ENCODE data around the gene GRIN2D.

GRIN2D gene

DNA sequence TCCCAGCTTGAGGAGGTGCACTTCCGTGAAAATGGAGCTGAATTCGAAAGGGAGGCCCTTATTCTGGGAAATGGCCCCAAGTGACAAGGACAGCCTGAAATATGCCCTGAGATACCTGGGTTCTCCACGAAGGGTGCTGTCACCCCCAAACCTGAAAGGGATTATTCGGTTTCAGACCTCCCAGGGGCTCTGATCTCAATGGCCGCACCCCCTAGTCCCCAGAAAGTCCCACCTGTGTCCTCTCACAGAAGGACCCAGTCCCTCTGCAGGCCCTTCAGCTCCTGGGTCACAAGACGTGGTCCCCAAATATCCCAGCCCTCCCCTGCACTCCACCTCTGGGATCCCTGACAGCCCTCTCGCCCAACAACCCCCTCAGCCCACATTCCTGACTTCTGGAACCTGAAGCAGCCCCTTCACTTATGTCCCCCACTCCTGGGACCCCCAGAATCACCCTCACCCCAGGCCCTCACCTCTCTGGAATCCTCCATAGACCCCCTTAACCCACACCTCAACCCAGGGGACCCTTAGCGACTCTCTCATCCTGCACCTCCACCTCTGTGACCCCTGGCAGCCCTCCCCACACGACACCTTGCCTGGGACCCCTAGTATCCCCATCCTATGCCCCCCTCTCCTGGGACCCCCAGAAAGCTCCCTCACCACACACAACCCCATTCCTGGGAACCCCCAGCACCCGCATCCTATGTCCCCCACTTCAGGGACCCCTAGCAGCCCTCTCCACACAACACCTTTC lies 28.7 kb upstream of the GRIN2D start:
- ChIA-PET CTCF (interaction anchor here (0.6 to 3.3 kb wide), 8 partner anchors 8 to 886 kb away, joined by 3 to 28 read pairs (median 3); partner anchors contain the start of gene KDELR1), POLR2A (interaction anchor here (0.9 to 2.7 kb wide), 15 partner anchors 8 to 255 kb away, joined by 3 to 54 read pairs (median 12); partner anchors contain the start of genes EMP3, KDELR1, RPL18 and SPHK2)
- Histone ChIP-seq H3K27ac (ENCODE audit: extremely low read depth, low read depth, low read length) (peak overlapping the region; percentile 57; the same call in 1 of the 2 replicates), H3K4me3 (ENCODE audit: low read depth, low read length) (no peak overlapping the region), H3K4me1 (ENCODE audit: control insufficient read depth, insufficient read depth, low read length) (peaks cover 4% of the 10 kb centered on the region; the same call in 1 of the 2 replicates), H3K9me3 (ENCODE audit: control insufficient read depth, insufficient read depth, low read depth, low read length) (no peaks in the 10 kb centered on the region), H3K36me3 (ENCODE audit: control insufficient read depth in 2 of 2, insufficient read depth in 1 of 2, low read length in 2 of 2) (peaks cover 3 to 7% of the 10 kb centered on the region in 2 experiments; a peak in 2 of 3 replicates)
- TF ChIP-seq REPIN1 (tag by site-specific recombination; IDR thresholded peaks at IDR 0.05; ENCODE audit: low read depth), result 0 out of 2 replicates have a peak, but pooled peaks have one; percentile 22
- 0 out of 2 replicates have a peak, but pooled peaks have one; percentile 18 for TF ChIP-seq ZEB2 (tag by site-specific recombination; IDR thresholded peaks at IDR 0.05)
- TF ChIP-seq, protein P1, sequence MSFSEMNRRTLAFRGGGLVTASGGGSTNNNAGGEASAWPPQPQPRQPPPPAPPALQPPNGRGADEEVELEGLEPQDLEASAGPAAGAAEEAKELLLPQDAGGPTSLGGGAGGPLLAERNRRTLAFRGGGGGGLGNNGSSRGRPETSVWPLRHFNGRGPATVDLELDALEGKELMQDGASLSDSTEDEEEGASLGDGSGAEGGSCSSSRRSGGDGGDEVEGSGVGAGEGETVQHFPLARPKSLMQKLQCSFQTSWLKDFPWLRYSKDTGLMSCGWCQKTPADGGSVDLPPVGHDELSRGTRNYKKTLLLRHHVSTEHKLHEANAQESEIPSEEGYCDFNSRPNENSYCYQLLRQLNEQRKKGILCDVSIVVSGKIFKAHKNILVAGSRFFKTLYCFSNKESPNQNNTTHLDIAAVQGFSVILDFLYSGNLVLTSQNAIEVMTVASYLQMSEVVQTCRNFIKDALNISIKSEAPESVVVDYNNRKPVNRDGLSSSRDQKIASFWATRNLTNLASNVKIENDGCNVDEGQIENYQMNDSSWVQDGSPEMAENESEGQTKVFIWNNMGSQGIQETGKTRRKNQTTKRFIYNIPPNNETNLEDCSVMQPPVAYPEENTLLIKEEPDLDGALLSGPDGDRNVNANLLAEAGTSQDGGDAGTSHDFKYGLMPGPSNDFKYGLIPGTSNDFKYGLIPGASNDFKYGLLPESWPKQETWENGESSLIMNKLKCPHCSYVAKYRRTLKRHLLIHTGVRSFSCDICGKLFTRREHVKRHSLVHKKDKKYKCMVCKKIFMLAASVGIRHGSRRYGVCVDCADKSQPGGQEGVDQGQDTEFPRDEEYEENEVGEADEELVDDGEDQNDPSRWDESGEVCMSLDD (tag by site-specific recombination; IDR thresholded peaks at IDR 0.05), result peak; percentile 40; the same call in 1 of the 2 replicates
- TF ChIP-seq ZNF341 (tag by site-specific recombination; IDR thresholded peaks at IDR 0.05; ENCODE audit: low read depth), result peak; percentile 37; the same call in 1 of the 2 replicates
- TF ChIP-seq, protein P2, sequence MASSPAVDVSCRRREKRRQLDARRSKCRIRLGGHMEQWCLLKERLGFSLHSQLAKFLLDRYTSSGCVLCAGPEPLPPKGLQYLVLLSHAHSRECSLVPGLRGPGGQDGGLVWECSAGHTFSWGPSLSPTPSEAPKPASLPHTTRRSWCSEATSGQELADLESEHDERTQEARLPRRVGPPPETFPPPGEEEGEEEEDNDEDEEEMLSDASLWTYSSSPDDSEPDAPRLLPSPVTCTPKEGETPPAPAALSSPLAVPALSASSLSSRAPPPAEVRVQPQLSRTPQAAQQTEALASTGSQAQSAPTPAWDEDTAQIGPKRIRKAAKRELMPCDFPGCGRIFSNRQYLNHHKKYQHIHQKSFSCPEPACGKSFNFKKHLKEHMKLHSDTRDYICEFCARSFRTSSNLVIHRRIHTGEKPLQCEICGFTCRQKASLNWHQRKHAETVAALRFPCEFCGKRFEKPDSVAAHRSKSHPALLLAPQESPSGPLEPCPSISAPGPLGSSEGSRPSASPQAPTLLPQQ (tag by site-specific recombination; IDR thresholded peaks at IDR 0.05), result 0 out of 2 replicates have a peak, but pooled peaks have one; percentile 5
- no peak for TF ChIP-seq ZNF223 (tag by site-specific recombination; IDR thresholded peaks at IDR 0.05)
- peak; percentile 54 for TF ChIP-seq ZNF335 (tag by site-specific recombination; conservative IDR thresholded peaks at IDR 0.05)
- TF ChIP-seq, protein P3, sequence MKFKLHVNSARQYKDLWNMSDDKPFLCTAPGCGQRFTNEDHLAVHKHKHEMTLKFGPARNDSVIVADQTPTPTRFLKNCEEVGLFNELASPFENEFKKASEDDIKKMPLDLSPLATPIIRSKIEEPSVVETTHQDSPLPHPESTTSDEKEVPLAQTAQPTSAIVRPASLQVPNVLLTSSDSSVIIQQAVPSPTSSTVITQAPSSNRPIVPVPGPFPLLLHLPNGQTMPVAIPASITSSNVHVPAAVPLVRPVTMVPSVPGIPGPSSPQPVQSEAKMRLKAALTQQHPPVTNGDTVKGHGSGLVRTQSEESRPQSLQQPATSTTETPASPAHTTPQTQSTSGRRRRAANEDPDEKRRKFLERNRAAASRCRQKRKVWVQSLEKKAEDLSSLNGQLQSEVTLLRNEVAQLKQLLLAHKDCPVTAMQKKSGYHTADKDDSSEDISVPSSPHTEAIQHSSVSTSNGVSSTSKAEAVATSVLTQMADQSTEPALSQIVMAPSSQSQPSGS (tag by site-specific recombination; IDR thresholded peaks at IDR 0.05; ENCODE audit: low read depth), result no peak
- no peak for TF ChIP-seq ZNF654 (tag by site-specific recombination; IDR thresholded peaks at IDR 0.05; ENCODE audit: low read depth)
- no peak for TF ChIP-seq ZNF132 (tag by site-specific recombination; IDR thresholded peaks at IDR 0.05; ENCODE audit: borderline replicate concordance)
- TF ChIP-seq KLF7 (tag by site-specific recombination; IDR thresholded peaks at IDR 0.05; ENCODE audit: borderline replicate concordance), result 0 out of 2 replicates have a peak, but pooled peaks have one; percentile 0
- no peak for TF ChIP-seq ZNF544 (tag by site-specific recombination; IDR thresholded peaks at IDR 0.05)
- TF ChIP-seq KLF1 (tag by site-specific recombination; IDR thresholded peaks at IDR 0.05), result no peak
- TF ChIP-seq MZF1 (tag by site-specific recombination; IDR thresholded peaks at IDR 0.05; ENCODE audit: borderline replicate concordance), result no peak
- TF ChIP-seq ZNF626 (tag by site-specific recombination; IDR thresholded peaks at IDR 0.05), result no peak
- 0 out of 2 replicates have a peak, but pooled peaks have one; percentile 26 for TF ChIP-seq ZNF248 (tag by site-specific recombination; IDR thresholded peaks at IDR 0.05)
- no peak for TF ChIP-seq ZNF350 (tag by site-specific recombination; IDR thresholded peaks at IDR 0.05)
- TF ChIP-seq, protein P4, sequence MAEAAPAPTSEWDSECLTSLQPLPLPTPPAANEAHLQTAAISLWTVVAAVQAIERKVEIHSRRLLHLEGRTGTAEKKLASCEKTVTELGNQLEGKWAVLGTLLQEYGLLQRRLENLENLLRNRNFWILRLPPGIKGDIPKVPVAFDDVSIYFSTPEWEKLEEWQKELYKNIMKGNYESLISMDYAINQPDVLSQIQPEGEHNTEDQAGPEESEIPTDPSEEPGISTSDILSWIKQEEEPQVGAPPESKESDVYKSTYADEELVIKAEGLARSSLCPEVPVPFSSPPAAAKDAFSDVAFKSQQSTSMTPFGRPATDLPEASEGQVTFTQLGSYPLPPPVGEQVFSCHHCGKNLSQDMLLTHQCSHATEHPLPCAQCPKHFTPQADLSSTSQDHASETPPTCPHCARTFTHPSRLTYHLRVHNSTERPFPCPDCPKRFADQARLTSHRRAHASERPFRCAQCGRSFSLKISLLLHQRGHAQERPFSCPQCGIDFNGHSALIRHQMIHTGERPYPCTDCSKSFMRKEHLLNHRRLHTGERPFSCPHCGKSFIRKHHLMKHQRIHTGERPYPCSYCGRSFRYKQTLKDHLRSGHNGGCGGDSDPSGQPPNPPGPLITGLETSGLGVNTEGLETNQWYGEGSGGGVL (tag by site-specific recombination; IDR thresholded peaks at IDR 0.05), result no peak
- no peak for TF ChIP-seq ZNF146 (tag by site-specific recombination; IDR thresholded peaks at IDR 0.05)
- 0 out of 2 replicates have a peak, but pooled peaks have one; percentile 7 for TF ChIP-seq ZNF629 (tag by site-specific recombination; IDR thresholded peaks at IDR 0.05)
